Renal cortex interstitium (tissue), 11 donors: ENCODE results near the gene TMEM161B. TPM values are rescaled to one million over a fixed set of nuclear protein-coding genes. Genes with fewer than 3 reads are reported as not detected.
"Not testable (repeated sequence)": the region's sequence is repeated elsewhere in the genome, so short reads cannot be mapped to it uniquely, and the experiment has no call there.

Experiments used
- DNase-seq, 11 donors: peaks; one replicate each; pipeline ENCODE4 v3.0.0-alpha.2; 2013; ENCODE audit warnings: low read depth in 9 of 11, low spot score in 4 of 11; ENCODE audit errors: extremely low read depth in 1 of 11
- polyA plus RNA-seq, 3 donors: library from polyadenylated mRNA; unstranded; fragments of 120-200 nt; gene quantifications; one replicate each; pipeline ENCODE4 v1.2.1, GENCODE V29; 2013; ENCODE audit not compliant: insufficient read length in 3 of 3

TMEM161B gene
- polyA plus RNA-seq, 3 donors, result 23.1 to 28.5 (median 27.5) TPM

GRCh38 chr5:88256037-88256436 lies 12.6 kb downstream of the TMEM161B start:
- no peak for DNase-seq

- no peak for DNase-seq
Observed at GRCh38 chr5:88254320-88254719, 14.3 kb downstream of the TMEM161B start.

GRCh38 chr5:88251048-88251711 lies 17.5 kb downstream of the TMEM161B start:
- DNase-seq, result no peak

- no peak for DNase-seq
Observed at GRCh38 chr5:88250010-88250409, 18.6 kb downstream of the TMEM161B start.

- DNase-seq, result no peak
Observed at GRCh38 chr5:88248743-88249540, 19.7 kb downstream of the TMEM161B start.

GRCh38 chr5:88248094-88248493 lies 20.6 kb downstream of the TMEM161B start:
- no peak for DNase-seq

GRCh38 chr5:88245893-88246244 lies 22.8 kb downstream of the TMEM161B start:
- no peak for DNase-seq

- no peak for DNase-seq
Observed at GRCh38 chr5:88245241-88245892, 23.3 kb downstream of the TMEM161B start.

- no peak for DNase-seq
Observed at GRCh38 chr5:88244686-88245085, 24.0 kb downstream of the TMEM161B start.

GRCh38 chr5:88243493-88243892 lies 25.2 kb downstream of the TMEM161B start:
- not testable (repeated sequence) for DNase-seq

- no peak for DNase-seq
Observed at GRCh38 chr5:88238732-88239131, 29.9 kb downstream of the TMEM161B start.

- DNase-seq, result no peak
Observed at GRCh38 chr5:88236866-88237642, 31.6 kb downstream of the TMEM161B start.

GRCh38 chr5:88235828-88236227 lies 32.8 kb downstream of the TMEM161B start:
- DNase-seq, result no peak

GRCh38 chr5:88235346-88235745 lies 33.3 kb downstream of the TMEM161B start:
- no peak for DNase-seq

- DNase-seq, result no peak
Observed at GRCh38 chr5:88230546-88231066, 38.0 kb downstream of the TMEM161B start.

GRCh38 chr5:88226881-88227450 lies 41.7 kb downstream of the TMEM161B start:
- no peak for DNase-seq

- no peak for DNase-seq
Observed at GRCh38 chr5:88214655-88215054, 54.0 kb downstream of the TMEM161B start.

- DNase-seq, result no peak
Observed at GRCh38 chr5:88207575-88207974, 61.1 kb downstream of the TMEM161B start.
